Measurements from ENCODE around the gene SFTPA1. TPM values are rescaled to one million over a fixed set of nuclear protein-coding genes. Genes with fewer than 3 reads are reported as not detected.

The SFTPA1 gene
- total RNA-seq, 1 experiment from 2014 or later, result not detected

- Histone ChIP-seq H2AK5ac (ENCODE audit: insufficient read length, low read length) (no peak overlapping the region), H3K23ac (ENCODE audit: insufficient read length, low read depth, low read length) (no peak overlapping the region), H4K5ac (ENCODE audit: insufficient read length, low read depth, low read length) (no peak overlapping the region), H3K27ac (ENCODE audit: insufficient read length, low read depth, low read length) (no peak overlapping the region), H2AFZ (ENCODE audit: low read length) (no peak overlapping the region), H4K20me1 (ENCODE audit: control insufficient read depth, insufficient read depth, insufficient read length) (no peaks in the 10 kb centered on the region), H3K9ac (ENCODE audit: extremely low read depth, insufficient read length, low read length) (no peak overlapping the region), H3K4ac (ENCODE audit: low read depth, low read length) (no peak overlapping the region), H3K4me1 (ENCODE audit: insufficient read depth, low read length) (no peaks in the 10 kb centered on the region), H3K79me1 (ENCODE audit: insufficient read depth, low read depth, low read length, poor library complexity, severe bottlenecking) (no peaks in the 10 kb centered on the region), H3K18ac (ENCODE audit: insufficient read length, low read depth, low read length) (no peak overlapping the region), H3K4me2 (ENCODE audit: insufficient read depth, insufficient read length, low read length) (no peak overlapping the region), H2BK15ac (ENCODE audit: low read depth, low read length) (no peak overlapping the region), H2BK120ac (ENCODE audit: low read depth, low read length, poor library complexity, severe bottlenecking) (no peak overlapping the region), H3K14ac (ENCODE audit: insufficient read depth, low read length) (no peak overlapping the region), H3K79me2 (ENCODE audit: insufficient read depth, low read length) (no peaks in the 10 kb centered on the region), H3K56ac (ENCODE audit: insufficient read length, low read depth, low read length) (no peak overlapping the region), H2BK20ac (ENCODE audit: low read depth, low read length, poor library complexity, severe bottlenecking) (no peak overlapping the region), H3K27me3 (ENCODE audit: insufficient read depth, low read length) (no peaks in the 10 kb centered on the region), H3T11ph (ENCODE audit: low read length) (no peak overlapping the region), H3K9me3 (ENCODE audit: control insufficient read depth, low read depth, low read length) (no peaks in the 10 kb centered on the region), H2BK5ac (ENCODE audit: insufficient read length, low read length) (no peak overlapping the region), H4K8ac (replicated peaks; ENCODE audit: insufficient read length, low read depth, low read length) (no peak overlapping the region), H4K91ac (ENCODE audit: insufficient read length, low read depth, low read length) (no peak overlapping the region), H3K23me2 (ENCODE audit: insufficient read length, low read depth, low read length, poor library complexity, severe bottlenecking) (no peaks in the 10 kb centered on the region), H2BK12ac (ENCODE audit: insufficient read length, low read depth, low read length) (no peak overlapping the region)
- DNase-seq, result no peak
- Mint-ChIP-seq H3K27me3 (ENCODE audit: low read depth) (peaks cover 34% of the 10 kb centered on the region), H3K4me1 (peaks cover 0 to 4% of the 10 kb centered on the region in 2 experiments; a peak in 1 of 4 replicates), H3K27ac (no peak overlapping the region), H3K4me3 (no peak overlapping the region), H3K36me3 (ENCODE audit: insufficient read depth in 1 of 3, low read depth in 3 of 3) (no peaks in the 10 kb centered on the region), H3K9me3 (no peaks in the 10 kb centered on the region; a peak in 1 of 5 replicates)
- WGBS (ENCODE audit: extremely low coverage, insufficient read length, low lambda C conversion rate), result no CpG with 5 or more reads among the region's 2 CpGs
- no peak for TF ChIP-seq CTCF (conservative IDR thresholded peaks at IDR 0.05)
These were observed 23.8 kb upstream of the SFTPA1 start for GRCh38 chr10:79586933-79587332.
